ENCODE data around the gene SPSB4.

Gene SPSB4

DNA sequence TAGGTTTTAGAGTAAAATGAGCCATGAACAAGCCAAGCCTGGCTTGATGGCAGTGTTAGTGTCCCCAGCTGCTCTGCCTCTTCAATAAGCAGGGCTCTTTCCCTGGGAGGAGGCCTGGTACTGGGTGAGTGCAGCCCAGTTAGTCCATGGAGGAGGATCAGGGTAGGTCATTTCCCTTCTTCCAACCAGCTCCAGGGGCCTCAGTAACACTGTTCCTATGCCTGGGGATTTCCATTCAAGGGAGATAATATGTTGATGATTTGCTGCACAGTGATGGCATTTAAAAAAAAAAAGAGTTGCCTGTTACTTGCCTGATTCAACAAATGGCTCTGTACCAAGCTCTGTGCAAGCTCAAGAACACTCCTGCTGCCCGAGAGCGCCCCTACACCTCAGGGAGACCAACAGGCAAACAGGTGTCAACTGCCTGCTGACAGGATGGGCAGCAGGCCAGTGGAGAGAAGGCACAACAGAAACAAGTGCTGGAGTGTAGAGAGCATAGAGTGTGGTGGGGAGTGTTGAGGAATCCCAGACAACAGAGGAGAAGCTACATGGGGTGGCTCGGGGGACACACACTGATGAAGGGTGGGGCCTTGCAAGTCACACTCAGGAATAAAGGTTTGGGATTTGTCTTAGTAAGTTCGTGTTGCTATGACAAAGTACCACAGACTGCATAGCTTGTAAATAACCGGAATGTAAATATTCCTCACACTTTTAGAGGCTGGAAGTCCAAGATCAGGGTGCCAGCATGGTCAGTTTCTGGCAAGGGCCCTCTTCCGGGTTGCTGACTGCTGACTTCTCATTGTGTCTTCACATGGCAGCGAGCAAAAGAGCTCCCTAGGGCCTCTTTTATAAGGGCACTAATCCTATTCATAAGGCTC, 101.9 kb downstream of the SPSB4 start:
- DNase-seq (ENCODE audit: low read depth), result no peak

GRCh38 chr3:141153679-141153966, 102.5 kb downstream of the SPSB4 start:
- no peak for DNase-seq (ENCODE audit: low read depth)

DNA sequence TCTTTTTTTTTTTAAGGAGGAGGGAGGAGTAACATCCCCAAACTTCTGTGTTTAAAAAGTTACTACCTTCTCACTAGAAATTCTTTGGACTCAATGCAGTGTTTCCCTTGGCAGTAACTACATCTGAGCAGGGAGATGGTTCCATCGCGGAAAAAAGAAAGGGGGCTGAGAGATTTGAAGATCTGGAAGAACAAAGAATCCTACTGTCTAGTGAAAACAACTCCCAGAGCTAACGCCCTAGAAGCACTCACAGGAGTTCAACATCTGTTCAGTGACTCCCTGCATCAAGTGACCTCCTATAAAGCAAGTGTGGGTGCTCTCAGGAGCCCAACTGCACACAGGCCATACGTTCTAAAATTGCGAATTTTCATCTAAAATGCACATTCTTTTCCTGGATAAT, 113.7 kb downstream of the SPSB4 start:
- no peak for DNase-seq (ENCODE audit: low read depth)

DNA sequence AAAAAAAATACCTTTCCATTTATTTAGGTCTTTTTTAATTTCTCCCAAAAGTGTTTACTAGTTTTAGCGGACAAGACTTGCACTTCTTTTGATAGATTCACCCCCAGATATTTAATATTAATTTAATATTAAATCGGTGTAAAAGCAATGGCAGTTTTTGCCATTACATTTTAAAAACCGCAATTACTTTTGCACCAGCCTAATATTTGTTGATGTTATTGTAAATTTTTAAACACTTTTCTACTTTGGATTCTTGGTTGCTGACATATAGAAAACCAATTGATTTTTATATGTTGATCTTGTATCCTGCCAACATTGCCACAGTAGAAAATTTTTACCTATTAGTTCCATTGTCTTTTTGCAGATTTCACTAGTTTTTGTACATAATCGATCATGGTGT, 116.5 kb downstream of the SPSB4 start:
- DNase-seq (ENCODE audit: low read depth), result no peak

- no peak for DNase-seq (ENCODE audit: low read depth)
Measured at GRCh38 chr3:141170678-141171295, 119.6 kb downstream of the SPSB4 start.

- no peak for DNase-seq (ENCODE audit: low read depth)
Measured at GRCh38 chr3:141174674-141175073, 123.5 kb downstream of the SPSB4 start.

DNA sequence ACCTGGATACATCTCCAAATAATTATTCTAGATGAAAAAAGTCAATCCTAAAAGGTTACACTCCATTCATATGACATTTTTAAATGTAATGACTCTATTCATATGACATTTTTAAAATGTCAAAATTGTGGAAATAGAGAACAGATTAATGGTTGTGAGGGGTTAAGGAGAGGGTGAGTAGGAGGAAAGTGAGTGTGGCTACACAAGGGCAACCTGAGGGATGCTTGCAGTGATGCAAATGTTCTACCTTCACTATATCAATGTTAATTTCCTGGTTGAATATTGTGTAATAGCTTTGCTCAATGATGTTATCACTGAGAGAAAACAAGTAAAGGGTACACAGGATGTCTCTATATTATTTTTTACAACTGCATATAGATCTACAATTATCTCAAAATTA, 125.6 kb downstream of the SPSB4 start:
- DNase-seq (ENCODE audit: low read depth), result no peak

- DNase-seq (ENCODE audit: low read depth), result no peak
Measured at GRCh38 chr3:141178026-141178425, 126.9 kb downstream of the SPSB4 start.

DNA sequence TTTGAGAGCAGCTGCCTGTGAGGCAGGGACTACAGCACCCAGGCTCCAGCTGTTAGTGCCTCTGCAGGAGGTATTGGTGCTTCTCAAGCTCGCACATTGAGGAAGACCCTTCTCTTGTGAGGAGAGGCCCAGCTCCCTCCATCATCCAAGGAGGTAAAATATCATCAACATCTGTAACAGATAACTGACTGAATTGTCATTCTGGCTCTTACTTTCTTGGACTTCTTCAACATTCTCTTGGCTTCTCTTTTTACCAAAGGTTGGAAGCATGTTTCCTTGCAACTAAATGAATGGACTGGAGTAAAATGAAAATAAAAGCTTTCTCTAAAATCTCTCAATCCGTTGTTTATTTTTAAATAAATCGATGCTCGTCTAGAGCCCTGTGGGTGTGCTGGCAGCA, 127.4 kb downstream of the SPSB4 start:
- no peak for DNase-seq (ENCODE audit: low read depth)

DNA sequence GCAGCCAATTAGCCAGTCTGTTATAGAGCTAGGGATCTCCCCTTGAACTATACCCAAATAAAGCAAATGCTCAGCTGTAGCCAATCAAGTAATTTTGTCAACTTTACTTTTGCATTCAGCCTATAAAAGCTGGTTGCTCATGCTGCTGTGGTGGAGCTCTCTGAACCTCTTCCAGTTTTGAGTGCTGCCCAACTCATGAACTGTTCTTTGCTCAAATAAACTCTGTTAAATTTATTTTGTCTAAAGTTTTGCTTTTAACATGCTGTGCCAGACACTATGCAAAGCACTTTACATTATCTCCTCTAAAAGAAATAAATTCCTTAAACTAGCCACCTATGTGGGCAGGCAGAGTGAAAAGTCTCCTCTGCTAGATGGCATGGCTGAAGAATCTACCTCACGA, 128.8 kb downstream of the SPSB4 start:
- DNase-seq (ENCODE audit: low read depth), result no peak

DNA sequence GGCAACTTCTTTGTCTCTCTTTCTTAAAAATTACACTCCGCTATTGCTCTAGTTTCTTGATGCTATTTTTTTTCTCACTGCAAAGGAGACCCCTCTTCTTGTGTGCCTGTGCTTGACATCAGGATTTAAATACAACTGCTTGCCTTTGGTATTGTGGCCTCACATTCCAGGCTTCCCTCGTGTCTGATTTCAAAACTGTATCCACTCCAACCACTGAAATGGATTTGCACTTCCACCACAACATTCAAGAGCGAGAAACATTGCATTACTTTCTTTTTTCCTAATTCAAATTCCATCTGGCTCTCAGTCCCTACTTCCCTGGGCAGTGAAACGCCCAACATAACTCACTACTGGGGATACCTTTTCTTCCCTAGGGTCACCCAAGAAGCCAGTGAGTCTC, 130.0 kb downstream of the SPSB4 start:
- DNase-seq (ENCODE audit: low read depth), result no peak

GRCh38 chr3:141181819-141182218, 130.7 kb downstream of the SPSB4 start:
- no peak for DNase-seq (ENCODE audit: low read depth)

DNA sequence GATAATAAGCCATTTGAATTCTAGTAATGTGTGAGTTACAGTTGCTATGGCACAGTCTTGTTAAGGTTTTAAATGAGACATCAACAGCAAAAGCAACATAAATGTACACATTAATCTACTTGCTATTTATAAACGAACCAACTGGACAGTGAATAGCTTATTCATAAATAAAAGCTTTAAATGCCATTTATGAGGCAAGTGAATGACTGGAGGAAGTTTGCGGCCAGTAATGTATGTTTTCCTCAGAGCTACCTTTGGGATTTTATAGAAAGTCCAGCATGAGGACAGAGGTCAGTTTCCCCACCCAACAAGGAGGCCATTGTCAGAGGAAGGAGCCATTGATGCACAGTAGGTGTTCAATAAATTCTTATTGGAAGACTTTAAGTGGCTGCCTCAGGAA, 132.5 kb downstream of the SPSB4 start:
- no peak for DNase-seq (ENCODE audit: low read depth)

DNA sequence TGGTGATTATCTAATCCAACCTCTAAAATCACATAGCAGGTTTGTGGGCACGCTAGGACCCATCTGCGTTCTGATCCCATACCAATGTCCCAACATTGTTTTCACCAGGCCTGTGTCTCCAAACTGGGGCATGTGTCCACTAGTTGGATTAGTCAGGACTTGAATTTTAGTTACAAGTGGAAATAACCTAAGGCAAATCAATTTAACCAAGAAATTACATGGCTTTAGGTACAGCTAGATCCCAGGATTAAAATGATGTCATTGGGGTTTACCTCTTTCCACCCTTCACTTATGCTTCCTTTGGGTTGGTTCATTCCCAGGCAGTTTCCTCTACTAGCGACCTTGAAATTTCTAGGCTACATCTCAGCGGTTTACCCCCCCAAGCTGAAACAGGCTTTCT, 133.3 kb downstream of the SPSB4 start:
- no peak for DNase-seq (ENCODE audit: low read depth)

DNA sequence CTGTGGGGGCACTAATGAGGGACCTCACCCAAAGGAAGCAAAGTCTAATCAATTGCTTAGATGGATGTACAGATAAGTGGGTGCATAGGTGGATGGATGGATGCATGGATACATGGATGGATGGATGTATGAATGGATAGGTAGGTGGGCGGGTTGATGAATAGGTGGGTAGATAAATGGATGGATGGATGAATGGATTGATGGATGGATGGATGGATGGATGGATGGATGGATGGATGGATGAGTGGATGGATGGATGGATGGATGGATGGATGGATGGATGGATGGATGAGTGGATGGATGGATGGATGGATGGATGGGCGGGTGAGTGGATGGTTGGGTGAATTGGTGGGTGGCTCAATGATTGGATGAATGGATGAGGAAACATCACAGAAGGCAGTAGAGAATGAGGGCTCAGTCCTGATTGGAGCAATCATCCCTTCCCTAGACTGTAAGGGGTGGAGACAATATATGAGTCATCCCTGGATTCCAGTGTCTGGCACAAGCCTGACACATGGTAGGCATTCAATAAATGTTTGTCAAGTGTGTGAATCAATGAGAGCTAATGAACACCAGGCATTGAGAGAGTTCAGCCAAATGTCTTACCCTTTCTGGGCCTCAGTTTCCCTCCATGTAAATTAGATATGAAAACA, 140.1 kb downstream of the SPSB4 start:
- no peak for DNase-seq (ENCODE audit: low read depth)

DNA sequence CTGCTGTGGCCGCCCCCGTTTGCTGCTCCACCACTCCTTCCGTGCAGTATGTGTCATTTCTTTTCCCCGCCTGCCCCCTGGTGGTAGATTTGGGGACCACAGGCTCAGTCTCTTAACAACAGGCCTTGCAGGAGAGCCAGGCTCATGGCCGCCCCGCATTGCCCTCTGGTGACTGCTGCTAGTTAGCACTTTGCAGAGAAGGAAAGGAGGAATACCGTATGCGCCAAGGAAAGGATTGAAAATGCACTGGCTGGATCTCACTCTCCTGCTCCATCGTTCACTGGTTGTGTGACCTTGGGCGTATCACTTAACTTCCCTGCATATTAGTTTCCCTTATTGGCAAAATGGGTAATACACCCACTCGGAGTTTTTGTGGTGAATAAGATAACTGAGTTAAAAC, 141.2 kb downstream of the SPSB4 start:
- DNase-seq (ENCODE audit: low read depth), result peak; percentile 98

DNA sequence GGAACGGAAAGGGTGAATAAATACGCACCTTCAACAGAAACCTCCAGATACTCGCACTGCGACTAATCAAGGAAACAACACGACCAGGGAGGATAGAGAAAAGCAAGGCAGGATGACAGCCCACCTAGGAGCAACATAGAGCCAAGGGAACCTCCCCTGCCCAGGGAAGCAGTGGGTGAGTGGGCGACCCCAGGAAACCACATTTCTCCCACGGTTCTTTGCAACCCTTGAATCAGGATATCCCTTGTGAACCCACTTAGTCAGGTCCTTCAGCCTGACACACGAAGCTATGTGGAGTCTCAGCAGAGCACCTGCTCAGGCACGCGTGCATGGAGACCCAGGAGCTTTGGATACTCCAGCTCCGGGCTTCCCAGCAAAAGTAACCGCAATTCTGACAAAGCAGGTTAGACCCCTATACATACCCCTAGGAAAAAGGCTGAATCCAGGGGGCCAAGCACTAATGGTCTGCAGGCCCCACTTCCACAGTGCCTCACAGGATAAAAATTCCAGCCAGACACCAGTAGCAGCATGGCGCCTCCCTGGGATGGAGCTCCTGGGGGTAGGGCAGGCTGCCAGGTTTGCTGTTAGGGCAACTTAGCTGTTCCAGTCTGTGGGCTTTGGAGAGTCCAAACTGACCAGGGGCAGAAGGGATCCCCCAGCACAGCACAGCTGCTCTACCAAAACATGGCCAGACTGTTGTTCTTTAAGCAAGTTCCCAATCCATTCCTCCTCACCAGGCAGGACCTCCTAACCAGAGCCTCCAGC, 142.1 kb downstream of the SPSB4 start:
- no peak for DNase-seq (ENCODE audit: low read depth)

All from stimulated activated CD8-positive, alpha-beta memory T cell treated with anti-CD3 and anti-CD28 coated beads, Interleukin-12 subunit alpha, Interleukin-12 subunit beta, amount 100 ng/mL, for 1 hour (primary cell).